Liver (tissue), 9 donors: ENCODE data around the gene MAP4K4. TPM values are rescaled to one million over a fixed set of nuclear protein-coding genes. Genes with fewer than 3 reads are reported as not detected.
"Not testable (repeated sequence)": the region's sequence is repeated elsewhere in the genome, so short reads cannot be mapped to it uniquely, and the experiment has no call there.

Experiments
- DNase-seq: peaks from one replicate; pipeline ENCODE4 v3.0.0-alpha.2; 2017; ENCODE audit warnings: low spot score
- H3K27ac ChIP-seq, 2 donors: one replicate each; pipeline ENCODE4 v1.7.0; 2013; ENCODE audit warnings: inconsistent platforms in 2 of 2, low read length in 2 of 2, control low read depth in 1 of 2, low read depth in 1 of 2, mild to moderate bottlenecking in 1 of 2
- H3K27me3 ChIP-seq, 4 donors: one replicate each; pipeline versions ENCODE4 v1.6.1 to v1.7.0; 2013; ENCODE audit warnings: low read length in 3 of 4, inconsistent platforms in 1 of 4, mild to moderate bottlenecking in 1 of 4, moderate library complexity in 1 of 4; ENCODE audit not compliant: control insufficient read depth in 4 of 4, insufficient read depth in 4 of 4
- H3K36me3 ChIP-seq, 4 donors: one replicate each; pipeline versions ENCODE4 v1.6.1 to v1.7.0; 2013; ENCODE audit warnings: low read length in 3 of 4, mild to moderate bottlenecking in 3 of 4, low read depth in 1 of 4, moderate library complexity in 1 of 4; ENCODE audit not compliant: control insufficient read depth in 4 of 4, insufficient read depth in 3 of 4
- H3K4me1 ChIP-seq, 4 donors: one replicate each; pipeline versions ENCODE4 v1.6.1 to v1.7.0; 2013; ENCODE audit warnings: low read length in 3 of 4, mild to moderate bottlenecking in 3 of 4, moderate library complexity in 1 of 4; ENCODE audit not compliant: control insufficient read depth in 4 of 4, insufficient read depth in 4 of 4
- H3K4me3 ChIP-seq, 3 donors: one replicate each; pipeline versions ENCODE4 v1.6.1 to v1.7.0; 2013; ENCODE audit warnings: low read length in 3 of 3, control low read depth in 1 of 3, low read depth in 1 of 3, mild to moderate bottlenecking in 1 of 3
- H3K9ac ChIP-seq, 2 donors: one replicate each; pipeline ENCODE4 v1.7.0; 2013; ENCODE audit warnings: low read length in 2 of 2, mild to moderate bottlenecking in 2 of 2, moderate library complexity in 2 of 2, control low read depth in 1 of 2, low read depth in 1 of 2
- H3K9me3 ChIP-seq, 4 donors: one replicate each; pipeline versions ENCODE4 v1.6.1 to v1.7.0; 2013; ENCODE audit warnings: low read length in 3 of 4; ENCODE audit not compliant: control insufficient read depth in 4 of 4
- FOXA1 ChIP-seq: IDR thresholded peaks from 2 replicates; pipeline ENCODE4 v1.6.1; 2016; ENCODE audit warnings: antibody characterized with exemption
- HNF4A ChIP-seq, 2 donors: conservative IDR thresholded peaks; 2 replicates each; pipeline ENCODE4 v1.6.1; 2016; ENCODE audit warnings: antibody characterized with exemption in 2 of 2, mild to moderate bottlenecking in 2 of 2
- JUND ChIP-seq, 2 donors: IDR thresholded peaks; 2 replicates each; pipeline ENCODE4 v1.6.1; 2016; ENCODE audit warnings: antibody characterized with exemption in 2 of 2
- MAX ChIP-seq: IDR thresholded peaks from 2 replicates; pipeline ENCODE4 v1.6.1; 2016; ENCODE audit warnings: antibody characterized with exemption
- NR2F2 ChIP-seq: IDR thresholded peaks from 2 replicates; pipeline ENCODE4 v1.6.1; 2016; ENCODE audit warnings: antibody characterized with exemption
- REST ChIP-seq: IDR thresholded peaks from 2 replicates; pipeline ENCODE4 v1.6.1; 2016; ENCODE audit warnings: antibody characterized with exemption, mild to moderate bottlenecking
- SP1 ChIP-seq: IDR thresholded peaks from 2 replicates; pipeline ENCODE4 v1.6.1; 2018; ENCODE audit warnings: antibody characterized with exemption, mild to moderate bottlenecking
- TAF1 ChIP-seq: conservative IDR thresholded peaks from 2 replicates; pipeline ENCODE4 v1.6.1; 2016; ENCODE audit warnings: antibody characterized with exemption, mild to moderate bottlenecking
- ZBTB33 ChIP-seq: IDR thresholded peaks from 2 replicates; pipeline ENCODE4 v1.6.1; 2016; ENCODE audit warnings: antibody characterized with exemption
- WGBS: extraction: QIAGEN DNeasy Blood & Tissue Kit; methylation state at CpG from one replicate; pipeline ENCODE4 v1.1.7; 2013; 5-methylcytosine and 5-hydroxymethylcytosine counted together
- polyA plus RNA-seq, 2 donors: library from polyadenylated mRNA; stranded (reverse) in 1 of 2; unstranded in 1 of 2; fragments of 200-250 nt in 1 of 2; fragments of >200 nt in 1 of 2; fragmentation: Nextera tagmentation in 1 of 2; extraction: Ambion mirVana in 1 of 2; gene quantifications; one replicate each; pipeline versions ENCODE4 v1.2.1 to v1.2.3, GENCODE V29; 2013 to 2015
- total RNA-seq, 2 donors: library from RNA; depleted of rRNA; stranded (reverse); fragments of >200 nt; gene quantifications; one replicate each; pipeline ENCODE4 v1.2.3, GENCODE V29; 2014
- donor health status: healthy.
- donor health status: healthy.
- donor health status: healthy.
- donor health status: healthy.
- donor health status: healthy.

Gene MAP4K4
- total and polyA plus RNA-seq, 4 donors, result 9.1 to 40.0 (median 23.6) TPM

- TF ChIP-seq HNF4A (conservative IDR thresholded peaks at IDR 0.05), result no peak
- TF ChIP-seq JUND (IDR thresholded peaks at IDR 0.05), result no peak
Measured at GRCh38 chr2:101912545-101912944, 215.0 kb downstream of the MAP4K4 start (continued).

- no peaks in the 10 kb centered on the region for H3K27me3 ChIP-seq
- no peaks in the 10 kb centered on the region for H3K4me1 ChIP-seq
- no peak overlapping the region for H3K4me3 ChIP-seq
- H3K36me3 ChIP-seq, result no peaks in the 10 kb centered on the region
- no peaks in the 10 kb centered on the region for H3K9me3 ChIP-seq
- 75% methylated on average over 5 of the region's 5 CpGs for WGBS
- H3K9ac ChIP-seq, result no peak overlapping the region
- peak overlapping the region in 1 of 2 donors; percentile 59 for H3K27ac ChIP-seq
- TF ChIP-seq NR2F2 (no peak), JUND (IDR thresholded peaks at IDR 0.05) (peak in 1 of 2 donors; percentile 34), SP1 (no peak)
- DNase-seq, result no peak
Measured at GRCh38 chr2:101921319-101921952, 223.9 kb downstream of the MAP4K4 start.

- DNase-seq, result no peak
- Histone ChIP-seq H3K9ac (no peak overlapping the region), H3K27ac (no peak overlapping the region), H3K27me3 (no peaks in the 10 kb centered on the region), H3K9me3 (peaks cover 0 to under 1% (median 0%) of the 10 kb centered on the region in 4 donors), H3K4me3 (no peak overlapping the region), H3K4me1 (no peaks in the 10 kb centered on the region), H3K36me3 (no peaks in the 10 kb centered on the region)
- TF ChIP-seq MAX (no peak), TAF1 (no peak), ZBTB33 (no peak), JUND (IDR thresholded peaks at IDR 0.05) (no peak), REST (no peak), FOXA1 (no peak)
- 92% methylated on average over 2 of the region's 2 CpGs for WGBS
Measured at GRCh38 chr2:101921953-101922325, 224.4 kb downstream of the MAP4K4 start.

- H3K27me3 ChIP-seq, DNase-seq, H3K9ac ChIP-seq, H3K36me3 ChIP-seq, H3K9me3 ChIP-seq, H3K27ac ChIP-seq, H3K4me1 ChIP-seq, H3K4me3 ChIP-seq: not testable (repeated sequence)
Measured at GRCh38 chr2:101924311-101924710, 226.8 kb downstream of the MAP4K4 start.
